GM12864 (cell line): ENCODE data around the gene CAPRIN2.

Experiments used
- DNase-seq: peaks from one replicate; pipeline ENCODE4 v3.0.0-alpha.2; 2011; ENCODE audit warnings: low read depth
- H3K4me3 ChIP-seq: 2 replicates; pipeline ENCODE4 v1.5.1; 2011; ENCODE audit warnings: mild to moderate bottlenecking, low read depth, low read length, control low read depth
- TF ChIP-seq, protein P1 (sequence below): IDR thresholded peaks from 2 replicates; pipeline ENCODE4 v1.5.1; 2011; ENCODE audit warnings: low read depth, mild to moderate bottlenecking, moderate library complexity, low read length, control low read depth, inconsistent platforms; ENCODE audit errors: missing control alignments

CAPRIN2 gene

DNA sequence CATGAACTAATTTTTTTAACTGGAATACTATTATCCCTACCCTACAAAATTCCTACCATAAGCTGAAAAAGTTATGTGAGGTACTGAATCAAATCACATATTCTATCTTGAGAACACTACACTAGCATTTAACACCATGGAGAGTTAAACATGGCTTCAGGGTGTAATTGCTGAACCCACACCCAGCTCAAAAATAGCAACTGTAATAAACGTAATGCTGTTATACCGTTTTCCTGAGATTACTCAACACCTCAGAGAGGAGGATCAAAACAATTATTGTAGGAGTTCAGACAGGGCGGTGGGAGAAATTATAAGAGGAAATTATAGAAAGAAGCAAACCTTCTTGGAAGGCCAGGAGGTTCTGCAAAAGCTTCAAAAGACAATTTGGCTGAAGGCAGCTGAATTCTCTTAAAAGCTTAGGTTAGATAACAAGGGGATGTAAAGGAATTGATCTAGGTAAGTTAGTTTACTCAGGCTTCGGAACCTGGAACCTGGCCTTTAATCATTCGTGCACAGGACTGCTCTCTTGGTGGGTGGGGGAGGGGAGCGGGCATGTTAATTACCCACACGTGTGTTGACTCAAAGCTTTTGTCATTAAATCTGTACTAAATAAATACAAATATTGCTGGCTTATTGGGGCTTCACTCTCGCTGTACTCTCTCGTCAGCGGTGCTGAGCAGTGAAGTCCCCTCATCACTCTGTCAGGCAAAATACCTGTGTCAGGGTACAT lies 47.0 kb downstream of the CAPRIN2 start:
- DNase-seq: no peak
- TF ChIP-seq, protein P1, sequence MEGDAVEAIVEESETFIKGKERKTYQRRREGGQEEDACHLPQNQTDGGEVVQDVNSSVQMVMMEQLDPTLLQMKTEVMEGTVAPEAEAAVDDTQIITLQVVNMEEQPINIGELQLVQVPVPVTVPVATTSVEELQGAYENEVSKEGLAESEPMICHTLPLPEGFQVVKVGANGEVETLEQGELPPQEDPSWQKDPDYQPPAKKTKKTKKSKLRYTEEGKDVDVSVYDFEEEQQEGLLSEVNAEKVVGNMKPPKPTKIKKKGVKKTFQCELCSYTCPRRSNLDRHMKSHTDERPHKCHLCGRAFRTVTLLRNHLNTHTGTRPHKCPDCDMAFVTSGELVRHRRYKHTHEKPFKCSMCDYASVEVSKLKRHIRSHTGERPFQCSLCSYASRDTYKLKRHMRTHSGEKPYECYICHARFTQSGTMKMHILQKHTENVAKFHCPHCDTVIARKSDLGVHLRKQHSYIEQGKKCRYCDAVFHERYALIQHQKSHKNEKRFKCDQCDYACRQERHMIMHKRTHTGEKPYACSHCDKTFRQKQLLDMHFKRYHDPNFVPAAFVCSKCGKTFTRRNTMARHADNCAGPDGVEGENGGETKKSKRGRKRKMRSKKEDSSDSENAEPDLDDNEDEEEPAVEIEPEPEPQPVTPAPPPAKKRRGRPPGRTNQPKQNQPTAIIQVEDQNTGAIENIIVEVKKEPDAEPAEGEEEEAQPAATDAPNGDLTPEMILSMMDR: no peak
- no peak overlapping the region for H3K4me3 ChIP-seq

DNA sequence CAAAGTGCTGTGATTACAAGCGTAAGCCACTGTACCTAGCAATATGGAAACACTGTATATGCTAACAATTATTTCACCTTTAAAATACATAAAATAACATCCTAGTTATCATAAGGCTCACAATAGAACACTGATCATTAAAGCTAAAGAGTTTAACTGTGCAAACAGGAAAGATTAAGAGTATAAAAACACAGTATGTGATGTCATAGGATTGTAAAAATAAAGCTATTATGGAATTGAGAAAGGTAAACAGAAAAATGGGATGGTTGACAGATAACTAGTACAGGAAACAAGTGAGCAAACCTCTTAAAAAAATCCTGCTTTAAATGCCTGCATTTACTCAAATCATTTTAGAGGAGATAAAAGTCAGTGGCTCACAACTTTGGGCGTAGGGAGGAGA lies 48.3 kb downstream of the CAPRIN2 start:
- TF ChIP-seq, protein P1: no peak
- no peak for DNase-seq
- no peak overlapping the region for H3K4me3 ChIP-seq

DNA sequence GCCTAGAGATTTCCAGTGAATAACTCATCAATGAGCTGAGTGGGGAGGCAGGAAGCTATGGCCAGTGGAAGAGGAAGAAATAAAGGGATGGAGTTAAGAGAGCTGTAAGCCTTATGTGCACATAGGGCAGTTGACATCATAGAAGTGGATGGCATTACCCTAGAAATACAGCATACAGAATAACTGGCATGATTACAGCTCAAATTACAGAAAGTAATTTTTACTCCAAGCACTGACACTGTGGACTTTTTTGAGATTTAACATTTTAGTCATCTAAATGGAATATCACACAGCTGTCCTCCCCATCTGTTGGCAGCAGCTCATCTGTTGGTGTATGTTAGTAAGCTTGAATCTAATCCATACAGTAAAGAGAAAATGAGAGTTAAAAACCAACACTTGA lies 53.7 kb downstream of the CAPRIN2 start:
- no peak for DNase-seq
- H3K4me3 ChIP-seq: no peak overlapping the region
- TF ChIP-seq, protein P1: no peak

DNA sequence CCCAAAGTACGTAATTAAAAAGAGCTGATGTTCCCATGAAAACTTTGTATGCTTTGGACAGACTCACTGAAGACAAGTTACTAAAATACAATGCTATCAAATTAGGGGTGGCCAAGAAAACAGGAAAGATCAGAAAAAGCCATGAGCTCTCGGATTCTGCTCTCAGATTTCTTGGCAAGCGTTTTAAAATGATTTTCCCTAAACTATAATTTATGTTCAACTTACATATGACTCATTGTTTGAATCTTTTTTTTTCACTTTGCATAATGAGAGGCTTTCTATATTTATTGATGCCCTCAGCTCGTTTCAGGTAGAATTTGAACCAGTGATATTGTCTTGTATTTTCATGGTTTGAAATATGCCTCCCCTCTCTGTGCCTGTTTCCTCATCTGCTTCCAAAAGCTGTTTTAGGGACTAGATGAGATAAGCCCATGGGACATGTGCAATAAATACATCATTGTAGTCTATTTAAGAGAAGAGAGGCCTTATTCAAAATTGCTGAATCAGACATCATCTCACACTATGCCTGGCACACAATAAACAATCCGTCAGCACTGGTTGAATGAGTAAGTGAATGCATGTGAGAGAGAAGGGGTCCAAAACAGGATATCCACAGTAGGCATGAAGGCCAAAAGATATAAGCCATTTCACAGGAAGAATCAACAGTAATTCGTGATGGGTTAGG lies 54.4 kb downstream of the CAPRIN2 start:
- no peak overlapping the region for H3K4me3 ChIP-seq
- TF ChIP-seq, protein P1: no peak
- no peak for DNase-seq

DNA sequence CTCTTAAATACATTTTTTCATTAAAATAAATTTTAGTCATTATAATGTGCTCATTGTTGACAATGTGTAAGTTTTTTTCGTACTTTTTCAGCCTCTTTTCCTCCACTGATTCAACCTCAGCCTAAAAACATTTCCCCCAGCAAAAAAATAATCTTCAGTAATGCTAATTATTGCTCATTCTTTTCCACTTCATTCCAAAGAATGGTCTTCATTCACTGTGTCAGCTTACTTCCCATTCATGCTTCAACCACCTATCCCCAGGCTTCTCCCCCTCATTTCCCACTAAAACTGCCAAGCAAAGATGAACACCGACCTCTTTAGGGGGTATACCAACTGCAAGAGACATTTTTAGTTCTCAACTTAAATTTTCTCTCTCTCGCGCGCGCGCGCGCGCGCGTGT lies 56.4 kb downstream of the CAPRIN2 start:
- TF ChIP-seq, protein P1: no peak
- H3K4me3 ChIP-seq: no peak overlapping the region
- DNase-seq: no peak

DNA sequence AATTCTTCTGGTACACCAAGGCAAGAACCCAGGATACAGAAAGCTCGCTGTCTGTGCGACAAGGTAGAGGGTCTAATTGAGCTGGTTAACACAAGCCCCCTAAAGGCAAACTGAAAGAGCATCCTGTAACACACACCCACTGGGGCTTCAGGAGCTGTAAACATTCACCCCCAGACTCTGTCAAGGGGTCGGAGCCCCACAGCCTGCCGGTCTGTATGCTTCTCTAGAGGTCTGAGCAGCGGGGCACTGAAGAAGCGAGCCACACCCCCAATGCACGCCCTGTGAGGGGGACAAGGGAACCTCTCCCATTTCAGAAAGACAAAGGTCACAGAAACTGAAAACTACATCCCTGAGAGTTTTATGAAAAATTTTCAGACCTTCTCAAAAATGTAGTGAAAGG lies 57.8 kb downstream of the CAPRIN2 start:
- TF ChIP-seq, protein P1: no peak
- H3K4me3 ChIP-seq: no peak overlapping the region
- no peak for DNase-seq
